HEK293 (cell line): ENCODE results near the gene RNASE4.

Experiments used
- CTCF ChIA-PET: fragments of 350-600 bp; formaldehyde crosslinking; extraction: SDS; loops from one replicate; lab custom pipeline; 2021; ENCODE audit warnings: antibody characterized with exemption; lab: Yijun Ruan, JAX
- POLR2A ChIA-PET: fragments of 300-600 bp; formaldehyde crosslinking; extraction: SDS; loops from one replicate; lab custom pipeline; 2020; ENCODE audit warnings: antibody characterized with exemption, inconsistent platforms; lab: Yijun Ruan, JAX
- H3K27ac ChIP-seq: fragments of 200-500 bp; sonication (Bioruptor generic); 2 replicates; pipeline ENCODE4 v1.5.1; 2014; ENCODE audit warnings: low read depth, low read length, control low read depth, inconsistent platforms; ENCODE audit errors: extremely low read depth
- H3K36me3 ChIP-seq, 2 experiments: fragments of 200-500 bp in 1 of 2; sonication (Bioruptor generic) in 1 of 2; 1 replicate in 1 of 2; 2 replicates in 1 of 2; pipeline ENCODE4 v1.5.1; 2014 to 2017; ENCODE audit warnings: inconsistent platforms in 2 of 2, low read length in 2 of 2; ENCODE audit not compliant: control insufficient read depth in 2 of 2, insufficient read depth in 1 of 2
- H3K4me1 ChIP-seq: fragments of 200-500 bp; sonication (Bioruptor generic); 2 replicates; pipeline ENCODE4 v1.5.1; 2014; ENCODE audit warnings: mild to moderate bottlenecking, low read length, inconsistent platforms; ENCODE audit not compliant: control insufficient read depth, insufficient read depth
- H3K4me3 ChIP-seq: 2 replicates; pipeline ENCODE4 v1.5.1; 2011; ENCODE audit warnings: low read depth, mild to moderate bottlenecking, control low read depth, low read length, moderate library complexity
- H3K9me3 ChIP-seq: fragments of 200-500 bp; sonication (Bioruptor generic); 2 replicates; pipeline ENCODE4 v1.5.1; 2014; ENCODE audit warnings: low read depth, low read length, inconsistent platforms; ENCODE audit not compliant: control insufficient read depth, insufficient read depth
- MYNN ChIP-seq: fragments of 450-650 bp; formaldehyde crosslinking; IDR thresholded peaks from 2 replicates; pipeline ENCODE4 v1.5.1; 2016; ENCODE audit warnings: missing biosample characterization, missing genetic modification characterization, borderline replicate concordance
- SP7 ChIP-seq: fragments of 450-650 bp; formaldehyde crosslinking; IDR thresholded peaks from 2 replicates; pipeline ENCODE4 v1.5.1; 2016; ENCODE audit warnings: missing biosample characterization, missing genetic modification characterization
- TCF7L2 ChIP-seq: IDR thresholded peaks from 2 replicates; pipeline ENCODE4 v1.6.1; 2011; ENCODE audit warnings: low read depth, mild to moderate bottlenecking, inconsistent platforms, low read length, moderate library complexity, borderline replicate concordance
- YY1 ChIP-seq: fragments of 450-650 bp; formaldehyde crosslinking; IDR thresholded peaks from 2 replicates; pipeline ENCODE4 v1.5.1; 2018; ENCODE audit warnings: missing biosample characterization, missing genetic modification characterization
- ZNF140 ChIP-seq: fragments of 450-650 bp; formaldehyde crosslinking; IDR thresholded peaks from 2 replicates; pipeline ENCODE4 v1.5.1; 2016; ENCODE audit warnings: missing biosample characterization, missing genetic modification characterization
- ZNF311 ChIP-seq: fragments of 450-650 bp; formaldehyde crosslinking; IDR thresholded peaks from 2 replicates; pipeline ENCODE4 v1.5.1; 2017; ENCODE audit warnings: missing biosample characterization, missing genetic modification characterization, borderline replicate concordance
- ZNF335 ChIP-seq: fragments of 450-650 bp; formaldehyde crosslinking; conservative IDR thresholded peaks from 2 replicates; pipeline ENCODE4 v1.5.1; 2016; ENCODE audit warnings: missing biosample characterization, missing genetic modification characterization
- ZNF404 ChIP-seq: fragments of 450-650 bp; formaldehyde crosslinking; IDR thresholded peaks from 2 replicates; pipeline ENCODE4 v1.5.1; 2017; ENCODE audit warnings: missing biosample characterization, missing genetic modification characterization
- ZNF416 ChIP-seq: fragments of 450-650 bp; formaldehyde crosslinking; IDR thresholded peaks from 2 replicates; pipeline ENCODE4 v1.5.1; 2016; ENCODE audit warnings: missing biosample characterization, missing genetic modification characterization
- ZNF473 ChIP-seq: fragments of 450-650 bp; formaldehyde crosslinking; IDR thresholded peaks from 2 replicates; pipeline ENCODE4 v1.5.1; 2017; ENCODE audit warnings: missing biosample characterization, missing genetic modification characterization
- ZXDB ChIP-seq: fragments of 450-650 bp; formaldehyde crosslinking; IDR thresholded peaks from 2 replicates; pipeline ENCODE4 v1.5.1; 2016; ENCODE audit warnings: missing biosample characterization, missing genetic modification characterization
- TF ChIP-seq, protein P1 (sequence below): fragments of 450-650 bp; formaldehyde crosslinking; IDR thresholded peaks from 2 replicates; pipeline ENCODE4 v1.5.1; 2016; ENCODE audit warnings: missing biosample characterization, missing genetic modification characterization
- TF ChIP-seq, protein P2 (sequence below): fragments of 450-650 bp; formaldehyde crosslinking; IDR thresholded peaks from 2 replicates; pipeline ENCODE4 v1.5.1; 2017; ENCODE audit warnings: missing biosample characterization, missing genetic modification characterization
- TF ChIP-seq, protein P3 (sequence below): fragments of 450-650 bp; formaldehyde crosslinking; IDR thresholded peaks from 2 replicates; pipeline ENCODE4 v1.5.1; 2016; ENCODE audit warnings: missing biosample characterization, missing genetic modification characterization, borderline replicate concordance

Gene RNASE4

DNA sequence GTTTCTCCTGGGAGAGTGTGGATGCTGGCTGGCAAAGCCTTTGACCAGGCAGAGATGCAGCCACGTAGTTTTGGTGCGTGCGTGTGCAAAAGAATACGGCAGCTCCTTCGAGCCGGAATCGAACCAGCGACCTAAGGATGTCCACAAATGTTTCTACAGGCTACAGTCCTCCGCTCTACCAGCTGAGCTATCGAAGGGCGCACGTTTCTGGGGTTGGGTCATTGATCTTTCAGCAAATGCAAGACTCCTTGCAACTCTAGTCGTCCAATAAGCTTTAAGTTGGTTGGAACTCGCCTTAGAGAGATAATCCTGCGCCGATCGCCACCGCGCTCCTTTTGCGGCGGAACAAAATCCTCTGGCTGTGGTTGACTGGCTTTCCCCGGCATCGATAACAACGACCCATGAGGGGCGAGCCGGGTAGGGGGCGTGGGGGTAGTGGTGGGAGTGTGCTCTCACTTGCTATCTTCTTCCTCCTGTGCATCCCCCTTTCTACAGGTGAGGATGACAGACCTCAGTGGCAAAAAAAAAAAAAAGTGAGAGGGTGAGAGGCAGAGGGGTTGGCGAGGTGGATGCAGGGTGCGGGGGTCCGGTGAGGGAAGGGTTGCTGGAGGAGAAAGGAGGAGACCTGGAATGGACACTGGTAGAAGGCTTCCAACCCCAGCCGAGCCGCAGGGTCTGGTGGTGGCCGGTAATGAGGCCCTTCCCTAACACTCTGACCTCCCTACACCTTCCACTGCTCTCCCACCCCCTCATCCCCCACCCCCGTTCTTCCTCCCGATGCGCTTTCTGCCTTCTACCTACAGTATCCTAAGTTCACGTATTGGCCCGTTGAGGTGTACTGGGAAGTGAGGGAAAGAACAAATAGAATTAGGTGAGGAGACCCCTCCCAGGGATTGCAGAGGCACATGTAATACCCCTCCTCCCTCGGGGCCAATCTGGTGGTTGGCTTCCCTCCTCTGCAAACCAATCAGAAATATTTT is 31.1 kb upstream of the RNASE4 start (continued):
- TF ChIP-seq, protein P1, sequence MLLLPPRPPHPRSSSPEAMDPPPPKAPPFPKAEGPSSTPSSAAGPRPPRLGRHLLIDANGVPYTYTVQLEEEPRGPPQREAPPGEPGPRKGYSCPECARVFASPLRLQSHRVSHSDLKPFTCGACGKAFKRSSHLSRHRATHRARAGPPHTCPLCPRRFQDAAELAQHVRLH = peak; percentile 96
- no peak for TF ChIP-seq MYNN (tag by site-specific recombination)
- 0 out of 2 replicates have a peak, but pooled peaks have one; percentile 30 for TF ChIP-seq YY1 (tag by site-specific recombination)
- no peak for TF ChIP-seq ZNF416
- TF ChIP-seq, protein P2, sequence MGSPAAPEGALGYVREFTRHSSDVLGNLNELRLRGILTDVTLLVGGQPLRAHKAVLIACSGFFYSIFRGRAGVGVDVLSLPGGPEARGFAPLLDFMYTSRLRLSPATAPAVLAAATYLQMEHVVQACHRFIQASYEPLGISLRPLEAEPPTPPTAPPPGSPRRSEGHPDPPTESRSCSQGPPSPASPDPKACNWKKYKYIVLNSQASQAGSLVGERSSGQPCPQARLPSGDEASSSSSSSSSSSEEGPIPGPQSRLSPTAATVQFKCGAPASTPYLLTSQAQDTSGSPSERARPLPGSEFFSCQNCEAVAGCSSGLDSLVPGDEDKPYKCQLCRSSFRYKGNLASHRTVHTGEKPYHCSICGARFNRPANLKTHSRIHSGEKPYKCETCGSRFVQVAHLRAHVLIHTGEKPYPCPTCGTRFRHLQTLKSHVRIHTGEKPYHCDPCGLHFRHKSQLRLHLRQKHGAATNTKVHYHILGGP (tag by site-specific recombination) = no peak
- TF ChIP-seq ZNF311 (tag by site-specific recombination) = no peak
- TF ChIP-seq ZNF473 = no peak
- no peak for TF ChIP-seq ZNF404 (tag by site-specific recombination)
- TF ChIP-seq ZNF140 = no peak

- no peak overlapping the region for H3K27ac ChIP-seq
- H3K36me3 ChIP-seq = no peaks in the 10 kb centered on the region
- no peaks in the 10 kb centered on the region for H3K4me1 ChIP-seq
- no peaks in the 10 kb centered on the region for H3K9me3 ChIP-seq
- no peak for TF ChIP-seq TCF7L2
- TF ChIP-seq ZXDB (tag by site-specific recombination) = no peak
- TF ChIP-seq ZNF335 (tag by site-specific recombination) = no peak
- CTCF ChIA-PET = interaction anchor here (0.7 to 1.0 kb wide), 3 partner anchors 26 to 39 kb away, joined by 3 to 4 read pairs (median 3); no protein-coding TSS in a partner anchor
- H3K4me3 ChIP-seq = no peak overlapping the region
- POLR2A ChIA-PET = interaction anchor here (3.2 kb wide), 1 partner anchor 25 kb away, joined by 16 read pairs; no protein-coding TSS in a partner anchor
These were observed 28.5 kb upstream of the RNASE4 start for GRCh38 chr14:20655851-20656250.

- no peaks in the 10 kb centered on the region for H3K9me3 ChIP-seq
- ChIA-PET CTCF (interaction anchor here (0.9 to 1.0 kb wide), 4 partner anchors 24 to 38 kb away, joined by 3 read pairs; partner anchors contain the start of gene RNASE4), POLR2A (interaction anchor here (3.2 kb wide), 1 partner anchor 25 kb away, joined by 16 read pairs; no protein-coding TSS in a partner anchor)
- TF ChIP-seq SP7 = no peak
- TF ChIP-seq, protein P3, sequence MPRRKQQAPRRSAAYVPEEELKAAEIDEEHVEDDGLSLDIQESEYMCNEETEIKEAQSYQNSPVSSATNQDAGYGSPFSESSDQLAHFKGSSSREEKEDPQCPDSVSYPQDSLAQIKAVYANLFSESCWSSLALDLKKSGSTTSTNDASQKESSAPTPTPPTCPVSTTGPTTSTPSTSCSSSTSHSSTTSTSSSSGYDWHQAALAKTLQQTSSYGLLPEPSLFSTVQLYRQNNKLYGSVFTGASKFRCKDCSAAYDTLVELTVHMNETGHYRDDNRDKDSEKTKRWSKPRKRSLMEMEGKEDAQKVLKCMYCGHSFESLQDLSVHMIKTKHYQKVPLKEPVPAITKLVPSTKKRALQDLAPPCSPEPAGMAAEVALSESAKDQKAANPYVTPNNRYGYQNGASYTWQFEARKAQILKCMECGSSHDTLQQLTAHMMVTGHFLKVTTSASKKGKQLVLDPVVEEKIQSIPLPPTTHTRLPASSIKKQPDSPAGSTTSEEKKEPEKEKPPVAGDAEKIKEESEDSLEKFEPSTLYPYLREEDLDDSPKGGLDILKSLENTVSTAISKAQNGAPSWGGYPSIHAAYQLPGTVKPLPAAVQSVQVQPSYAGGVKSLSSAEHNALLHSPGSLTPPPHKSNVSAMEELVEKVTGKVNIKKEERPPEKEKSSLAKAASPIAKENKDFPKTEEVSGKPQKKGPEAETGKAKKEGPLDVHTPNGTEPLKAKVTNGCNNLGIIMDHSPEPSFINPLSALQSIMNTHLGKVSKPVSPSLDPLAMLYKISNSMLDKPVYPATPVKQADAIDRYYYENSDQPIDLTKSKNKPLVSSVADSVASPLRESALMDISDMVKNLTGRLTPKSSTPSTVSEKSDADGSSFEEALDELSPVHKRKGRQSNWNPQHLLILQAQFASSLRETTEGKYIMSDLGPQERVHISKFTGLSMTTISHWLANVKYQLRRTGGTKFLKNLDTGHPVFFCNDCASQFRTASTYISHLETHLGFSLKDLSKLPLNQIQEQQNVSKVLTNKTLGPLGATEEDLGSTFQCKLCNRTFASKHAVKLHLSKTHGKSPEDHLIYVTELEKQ (tag by site-specific recombination) = peak; percentile 64; the same call in 1 of the 2 replicates
- H3K4me3 ChIP-seq = no peak overlapping the region
- no peaks in the 10 kb centered on the region for H3K36me3 ChIP-seq
- no peak overlapping the region for H3K27ac ChIP-seq
- H3K4me1 ChIP-seq = no peaks in the 10 kb centered on the region
These were observed 28.1 kb upstream of the RNASE4 start for GRCh38 chr14:20656274-20656673.
